Measurements from ENCODE around the gene RHBDL3. TPM values are rescaled to one million over a fixed set of nuclear protein-coding genes. Genes with fewer than 3 reads are reported as not detected.

Gene RHBDL3
- total and polyA plus RNA-seq, 9 donors = 0.83 to 5.6 (median 2.0) TPM

DNA sequence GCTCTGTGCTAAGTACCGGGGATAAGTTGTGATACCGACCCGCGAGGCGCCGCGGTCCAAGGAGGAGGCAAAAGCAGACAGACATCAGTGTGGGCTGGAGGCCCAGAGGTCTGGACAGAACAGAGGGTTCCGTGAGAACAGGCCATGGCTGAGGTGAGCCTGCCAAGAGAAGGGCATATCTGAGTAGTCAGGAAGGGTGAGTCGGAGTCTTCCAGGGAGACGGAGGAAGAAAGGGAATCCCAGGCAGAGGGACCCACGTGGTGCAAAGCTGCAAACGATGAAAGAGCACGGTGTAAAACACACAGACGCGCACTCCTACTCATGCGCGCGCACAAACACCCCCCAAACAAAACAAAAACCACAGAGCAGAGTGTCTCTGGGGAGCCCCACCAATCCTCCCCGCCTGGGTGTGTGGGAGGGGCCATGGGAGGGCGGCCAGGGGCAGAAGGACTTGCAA lies 18.1 kb downstream of the RHBDL3 start:
- intact Hi-C loops (cut with DNase I) = no loop called here
- DNase-seq = peak in 2 of 5 donors; percentile 37 to 65
- H3K27me3 ChIP-seq = no peaks in the 10 kb centered on the region
- H3K4me3 ChIP-seq = no peak overlapping the region
- no peak overlapping the region for H3K27ac ChIP-seq
- TF ChIP-seq EP300 (IDR thresholded peaks at IDR 0.05) = no peak
- no peak for TF ChIP-seq POLR2A (IDR thresholded peaks at IDR 0.05)
- TF ChIP-seq CTCF (IDR thresholded peaks at IDR 0.05) = no peak
- H3K36me3 ChIP-seq = no peaks in the 10 kb centered on the region
- no peaks in the 10 kb centered on the region for H3K4me1 ChIP-seq (ENCODE audit: insufficient read depth)
- no peaks in the 10 kb centered on the region for H3K9me3 ChIP-seq
- WGBS, 3 donors = 30 to 44% (median 38%) methylated on average over 20 of the region's 20 CpGs

GRCh38 chr17:32285306-32285705 lies 19.7 kb downstream of the RHBDL3 start:
- Histone ChIP-seq H3K4me1 (ENCODE audit: insufficient read depth) (no peaks in the 10 kb centered on the region), H3K9me3 (no peaks in the 10 kb centered on the region), H3K27me3 (no peaks in the 10 kb centered on the region), H3K27ac (no peak overlapping the region), H3K36me3 (no peaks in the 10 kb centered on the region), H3K4me3 (no peak overlapping the region)
- no peak for DNase-seq
- intact Hi-C loops (cut with DNase I) = no loop called here
- 90 to 94% (median 93%) methylated on average over 8 of the region's 8 CpGs for WGBS, 3 donors
- no peak for TF ChIP-seq POLR2A (IDR thresholded peaks at IDR 0.05)
- no peak for TF ChIP-seq EP300 (IDR thresholded peaks at IDR 0.05)
- TF ChIP-seq CTCF (IDR thresholded peaks at IDR 0.05) = no peak

GRCh38 chr17:32285746-32286517 lies 20.3 kb downstream of the RHBDL3 start:
- Histone ChIP-seq H3K4me1 (ENCODE audit: insufficient read depth) (no peaks in the 10 kb centered on the region), H3K9me3 (no peaks in the 10 kb centered on the region), H3K4me3 (no peak overlapping the region), H3K27ac (no peak overlapping the region), H3K36me3 (no peaks in the 10 kb centered on the region), H3K27me3 (no peaks in the 10 kb centered on the region)
- no peak for DNase-seq
- 78 to 88% (median 84%) methylated on average over 9 of the region's 9 CpGs for WGBS, 3 donors
- intact Hi-C loops (cut with DNase I) = no loop called here
- TF ChIP-seq POLR2A (IDR thresholded peaks at IDR 0.05) (no peak), CTCF (IDR thresholded peaks at IDR 0.05) (no peak), EP300 (IDR thresholded peaks at IDR 0.05) (no peak)

DNA sequence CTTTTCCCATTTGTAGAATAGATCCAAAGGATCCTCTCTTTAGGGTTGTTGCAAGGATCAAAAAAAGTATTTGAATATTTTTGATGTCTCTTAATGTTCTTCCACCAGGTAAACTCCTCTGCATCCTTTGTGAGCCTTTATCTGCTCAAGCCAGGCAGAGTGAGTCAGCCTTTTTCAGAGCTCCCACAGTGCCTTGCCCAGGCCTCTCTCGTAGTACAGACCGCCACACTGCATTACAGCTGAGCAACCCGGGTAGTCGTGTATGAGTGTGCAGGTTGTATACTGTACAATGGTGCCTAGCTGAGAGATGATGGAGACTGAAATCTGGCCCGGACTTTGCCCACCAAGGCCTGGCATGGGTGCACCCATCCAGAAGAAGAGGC lies 20.9 kb downstream of the RHBDL3 start:
- no peaks in the 10 kb centered on the region for H3K4me1 ChIP-seq (ENCODE audit: insufficient read depth)
- 83 to 86% (median 84%) methylated on average over 5 of the region's 5 CpGs for WGBS, 3 donors
- TF ChIP-seq CTCF (IDR thresholded peaks at IDR 0.05) (no peak), POLR2A (IDR thresholded peaks at IDR 0.05) (no peak), EP300 (IDR thresholded peaks at IDR 0.05) (no peak)
- H3K36me3 ChIP-seq = no peaks in the 10 kb centered on the region
- no peaks in the 10 kb centered on the region for H3K9me3 ChIP-seq
- no peak overlapping the region for H3K4me3 ChIP-seq
- intact Hi-C loops (cut with DNase I) = no loop called here
- H3K27ac ChIP-seq = no peak overlapping the region
- DNase-seq = no peak
- no peaks in the 10 kb centered on the region for H3K27me3 ChIP-seq

Data from ovary (tissue), 9 donors.